Articular chondrocyte of knee joint (primary cell): Measurements from ENCODE around the gene ADPRS. TPM values are rescaled to one million over a fixed set of nuclear protein-coding genes. Genes with fewer than 3 reads are reported as not detected.

Source experiments
- total RNA-seq: library from RNA; depleted of rRNA; stranded (reverse); fragments of >200 nt; gene quantifications from 2 replicates; pipeline ENCODE4 v1.2.3, GENCODE V29; 2012

Gene ADPRS
- total RNA-seq = 17.8 and 19.0 TPM in 2 replicates

GRCh38 chr1:36088577-36089392 is at the start of gene ADPRS:
Gene ADPRS, plus strand, starts transcription at chr1:36088892. Its CDS starts 13 bp downstream, at chr1:36088905.

GRCh38 chr1:36083635-36084496 is 4.8 kb upstream of the ADPRS start, which contains the start of gene TEKT2:
Gene TEKT2, plus strand, starts transcription at chr1:36084094. Its CDS starts 828 bp downstream, at chr1:36084922.

GRCh38 chr1:36125129-36125991 is 36.7 kb downstream of the ADPRS start, which contains the start of gene COL8A2:
Gene COL8A2, minus strand, starts transcription at chr1:36125222. Its CDS starts 24,980 bp downstream, at chr1:36100242.

Other genes starting within 250 kb of the ADPRS start
- gene AGO1, start 205.7 kb upstream of the ADPRS start, total RNA-seq = 22.2 and 23.0 TPM in 2 replicates
- 17.3 and 21.2 TPM in 2 replicates for gene AGO3, start 157.8 kb upstream of the ADPRS start, total RNA-seq
- gene TEKT2, start 4.8 kb upstream of the ADPRS start, total RNA-seq = 0.11 and 0.13 TPM in 2 replicates
- 53.4 and 60.5 TPM in 2 replicates for gene COL8A2, start 36.3 kb downstream of the ADPRS start, total RNA-seq
- 90.0 and 97.1 TPM in 2 replicates for gene TRAPPC3, start 60.6 kb downstream of the ADPRS start, total RNA-seq
- 76.4 and 85.6 TPM in 2 replicates for gene MAP7D1, start 67.3 kb downstream of the ADPRS start, total RNA-seq
- gene THRAP3, start 135.6 kb downstream of the ADPRS start, total RNA-seq = 121 and 148 TPM in 2 replicates
- gene SH3D21, start 217.5 kb downstream of the ADPRS start, total RNA-seq = 4.8 and 5.0 TPM in 2 replicates
- gene EVA1B, start 234.8 kb downstream of the ADPRS start, total RNA-seq = 111 and 135 TPM in 2 replicates